ENCODE data around the gene TAOK1.
"Not testable (repeated sequence)": the region's sequence is repeated elsewhere in the genome, so short reads cannot be mapped to it uniquely, and the experiment has no call there.

TAOK1 gene

DNA sequence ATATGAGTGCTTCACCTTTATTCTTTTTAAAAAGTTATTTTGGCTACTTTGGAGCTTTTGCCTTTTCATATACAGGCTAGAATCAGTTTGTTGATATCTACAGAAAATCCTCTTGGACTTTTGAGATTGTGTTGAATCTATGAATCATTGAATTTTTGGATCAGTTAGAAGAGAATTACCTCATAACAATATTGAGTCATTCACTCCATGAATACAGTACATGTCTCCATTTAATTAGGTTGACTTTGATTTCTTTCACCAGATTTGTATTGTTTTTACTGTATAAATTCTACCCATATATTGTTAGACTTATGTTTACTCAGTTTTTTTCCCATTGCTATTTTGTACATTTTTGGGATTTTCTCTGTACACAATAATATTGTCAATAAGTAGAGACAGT is 54.4 kb downstream of the TAOK1 start:
- DNase-seq (ENCODE audit: low read depth, low spot score): no peak

DNA sequence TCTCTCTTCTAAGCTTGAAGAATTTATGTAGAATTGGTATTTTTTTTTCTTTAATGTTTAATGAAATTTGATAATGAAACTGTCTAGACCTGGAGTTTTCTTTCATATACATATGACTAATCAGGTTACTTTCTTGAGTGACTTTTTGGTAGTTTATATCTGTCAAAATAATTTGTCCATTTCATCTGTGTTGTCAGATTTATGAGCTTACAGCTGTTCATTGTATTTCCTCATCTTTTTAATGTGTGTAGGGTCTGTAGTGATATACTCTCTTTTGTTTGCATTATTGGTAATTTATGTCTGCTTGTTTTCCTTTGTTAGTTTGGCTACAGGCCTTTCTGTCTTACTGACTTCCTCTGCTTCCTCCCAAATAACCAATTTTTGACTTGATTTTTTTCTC is 55.7 kb downstream of the TAOK1 start:
- DNase-seq (ENCODE audit: low read depth, low spot score): no peak

DNA sequence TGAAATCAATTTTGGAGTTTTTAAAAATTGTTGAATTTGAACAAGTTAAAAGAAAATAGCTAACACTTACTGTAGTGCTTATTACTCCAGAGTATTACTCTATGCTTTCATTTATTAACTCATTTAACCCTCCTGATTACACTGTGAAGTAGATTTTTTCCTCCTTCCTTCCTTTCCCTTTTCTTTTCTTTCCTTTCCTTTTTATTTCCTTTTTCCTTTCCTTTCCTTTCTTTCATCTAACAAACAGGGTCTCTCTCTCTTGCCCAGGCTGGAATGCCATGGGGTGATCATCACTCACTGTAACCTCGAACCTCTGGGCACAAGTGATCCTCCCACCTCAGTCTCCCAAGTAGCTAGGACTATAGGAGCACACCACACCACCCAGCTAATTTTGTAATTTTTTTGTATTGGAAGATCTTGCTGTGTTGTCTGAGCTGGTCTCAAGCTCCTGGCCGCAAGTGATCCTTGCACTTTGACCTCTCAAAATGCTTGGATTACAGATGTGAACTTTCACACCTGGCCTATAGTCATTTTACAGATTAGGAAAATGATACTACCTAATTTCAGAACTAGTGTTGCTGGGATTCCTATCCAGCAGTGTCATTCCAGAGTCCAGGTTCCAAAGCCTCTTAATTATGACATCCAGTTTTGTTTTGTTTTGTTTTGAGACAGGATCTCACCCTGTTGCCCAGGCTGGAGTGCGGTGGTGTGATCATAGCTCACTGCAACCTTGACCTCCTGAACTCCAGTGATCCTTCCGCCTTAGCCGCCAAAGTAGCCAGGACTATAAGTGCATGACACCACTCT is 59.9 kb downstream of the TAOK1 start:
- no peak for DNase-seq (ENCODE audit: low read depth, low spot score)

DNA sequence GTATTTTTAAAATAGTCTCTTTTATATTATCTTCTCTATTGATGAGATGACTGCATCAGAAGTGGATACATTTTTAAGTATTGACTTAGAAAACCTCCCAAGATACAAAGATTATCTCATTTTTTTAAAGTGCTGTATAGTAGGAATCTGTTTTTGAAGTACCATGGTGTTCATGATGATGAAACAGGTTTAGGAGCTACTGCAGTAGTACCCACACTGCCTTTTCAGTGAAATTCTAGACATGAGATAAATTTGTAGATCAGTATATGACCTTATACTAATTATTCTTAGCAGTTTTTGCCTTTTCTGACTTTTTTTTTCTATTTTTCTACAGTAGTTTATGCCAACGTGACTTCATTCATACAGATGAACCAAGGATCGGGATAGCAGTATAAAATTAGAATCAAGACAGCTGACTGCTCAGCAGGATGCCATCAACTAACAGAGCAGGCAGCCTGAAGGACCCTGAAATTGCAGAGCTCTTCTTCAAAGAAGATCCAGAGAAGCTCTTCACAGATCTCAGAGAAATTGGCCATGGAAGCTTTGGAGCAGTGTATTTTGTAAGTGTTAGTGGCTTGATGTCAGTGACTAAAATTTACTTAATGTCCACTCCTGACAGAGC is 61.1 kb downstream of the TAOK1 start:
- DNase-seq (ENCODE audit: low read depth, low spot score): no peak

DNA sequence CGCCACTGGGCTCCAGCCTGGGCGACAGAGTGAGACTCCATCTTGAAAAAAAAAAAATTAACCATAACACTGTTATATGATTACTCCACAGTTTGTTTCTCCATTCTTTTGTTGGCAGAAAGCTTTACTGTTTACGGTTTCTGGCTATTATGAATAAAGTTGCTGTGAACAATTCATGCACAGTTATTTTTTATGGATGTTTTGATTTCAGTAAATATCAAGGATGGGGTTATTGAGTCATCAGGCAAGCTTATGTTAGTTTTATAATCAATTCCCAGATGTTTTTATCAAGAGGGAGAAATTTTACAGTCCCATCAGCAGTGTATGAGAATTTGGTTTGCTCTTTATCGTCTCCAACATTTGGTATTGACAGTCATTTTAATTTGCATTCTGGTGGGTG is 67.9 kb downstream of the TAOK1 start:
- no peak for DNase-seq (ENCODE audit: low read depth, low spot score)

DNA sequence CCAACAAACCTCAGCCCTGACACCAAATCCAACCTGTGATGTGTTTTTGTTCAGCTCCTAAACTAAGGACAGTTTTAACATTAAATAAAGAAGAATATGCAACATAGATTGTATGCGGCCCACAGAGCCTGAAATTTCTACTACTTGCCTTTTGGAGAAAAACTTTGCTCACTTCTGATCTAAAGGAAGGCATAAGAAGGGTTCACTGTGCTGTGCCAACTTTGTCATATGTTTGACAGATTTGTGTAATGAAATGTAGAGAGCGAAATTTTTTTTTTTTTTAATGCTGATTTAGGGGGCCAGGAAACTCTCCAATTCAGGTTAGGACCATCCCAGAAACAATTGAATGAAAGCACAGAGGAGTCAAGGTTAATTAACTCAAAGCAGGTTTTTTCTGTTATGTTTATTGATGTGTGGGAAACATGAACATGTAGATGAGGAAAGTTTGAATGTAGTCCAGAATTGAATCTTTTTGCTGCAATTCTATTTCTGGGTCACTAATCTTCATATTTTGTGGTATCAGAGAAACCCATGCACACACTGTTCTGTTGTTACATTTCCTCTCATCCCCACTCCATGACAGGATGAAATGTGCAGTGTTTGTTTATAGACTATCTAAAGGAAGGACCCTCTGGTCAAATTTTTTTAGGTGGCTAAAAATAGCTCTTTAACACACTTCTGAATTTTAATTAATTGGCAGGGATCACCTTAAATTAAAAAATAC is 71.5 kb downstream of the TAOK1 start:
- no peak for DNase-seq (ENCODE audit: low read depth, low spot score)

DNA sequence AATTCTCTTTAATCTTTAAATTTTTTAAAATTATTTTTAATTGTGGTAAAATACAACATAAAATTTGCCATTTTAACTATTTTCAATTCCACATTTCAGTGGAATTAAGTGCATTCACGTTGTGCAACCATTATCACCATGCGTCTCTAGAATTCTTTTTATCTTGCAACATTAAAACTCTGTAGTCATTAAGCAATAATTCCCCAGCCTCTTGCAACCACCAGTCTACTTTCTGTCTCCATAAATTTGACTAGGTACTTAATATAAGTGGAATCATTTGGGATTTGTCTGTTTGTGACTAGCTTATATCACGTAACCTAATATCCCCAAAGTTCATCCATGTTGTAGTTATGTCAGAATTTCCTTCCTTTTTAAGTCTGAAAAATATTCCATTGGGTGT is 79.1 kb downstream of the TAOK1 start:
- DNase-seq (ENCODE audit: low read depth, low spot score): no peak

DNA sequence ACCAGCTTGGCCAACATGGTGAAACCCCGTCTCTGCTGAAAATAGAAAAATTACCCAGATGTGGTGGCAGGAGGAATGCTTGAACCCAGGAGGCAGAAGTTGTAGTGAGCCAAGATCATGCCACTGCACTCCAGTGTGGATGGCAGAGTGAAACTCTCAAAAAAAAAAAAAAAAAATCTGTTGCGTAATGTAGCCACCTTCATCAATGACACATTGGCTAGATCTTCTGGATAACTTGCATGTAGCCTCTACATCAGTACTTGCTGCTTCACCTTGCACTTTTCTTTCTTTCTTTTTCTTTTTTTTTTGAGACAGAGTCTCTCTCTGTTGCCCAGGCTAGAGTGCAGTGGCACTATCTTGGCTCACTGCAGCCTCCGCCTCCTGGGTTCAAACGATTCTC is 83.3 kb downstream of the TAOK1 start:
- not testable (repeated sequence) for DNase-seq (ENCODE audit: low read depth, low spot score)

DNA sequence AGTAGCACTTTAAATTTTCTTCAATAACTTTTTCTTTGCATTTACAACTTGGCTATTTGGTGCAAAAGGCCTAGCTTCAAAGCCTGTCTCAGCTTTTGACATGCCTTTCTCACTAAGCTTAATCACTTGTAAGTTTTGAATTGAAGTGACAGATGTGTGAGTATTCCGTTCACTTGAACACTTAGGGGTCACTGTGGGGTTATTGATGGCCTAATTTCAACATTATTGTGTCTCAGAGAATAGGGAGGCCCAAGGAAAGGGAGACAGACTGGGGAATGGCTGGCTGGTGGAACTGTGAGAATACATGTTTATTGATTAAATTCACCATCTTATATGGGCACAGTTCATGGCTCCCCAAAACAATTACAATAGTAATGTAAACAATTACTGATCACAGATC is 84.1 kb downstream of the TAOK1 start:
- DNase-seq (ENCODE audit: low read depth, low spot score): no peak

DNA sequence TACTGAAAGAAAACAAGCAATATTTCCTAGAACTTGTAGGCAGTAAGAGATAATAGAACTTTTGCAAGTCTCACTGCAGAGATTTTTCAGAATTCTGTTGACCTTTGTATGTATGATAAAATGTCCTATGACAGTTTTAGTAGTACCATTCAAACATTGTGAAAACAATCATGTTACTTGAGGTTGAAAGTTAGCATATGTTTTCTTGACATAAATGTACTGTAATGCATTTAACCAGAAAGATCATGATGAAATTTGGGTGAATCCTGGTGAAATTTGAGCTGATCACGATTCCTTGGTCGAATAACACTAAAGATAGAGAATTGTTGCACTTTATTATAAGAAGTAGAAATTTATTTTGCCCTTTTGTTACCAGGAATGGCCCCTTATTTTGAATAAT is 85.7 kb downstream of the TAOK1 start:
- no peak for DNase-seq (ENCODE audit: low read depth, low spot score)

DNA sequence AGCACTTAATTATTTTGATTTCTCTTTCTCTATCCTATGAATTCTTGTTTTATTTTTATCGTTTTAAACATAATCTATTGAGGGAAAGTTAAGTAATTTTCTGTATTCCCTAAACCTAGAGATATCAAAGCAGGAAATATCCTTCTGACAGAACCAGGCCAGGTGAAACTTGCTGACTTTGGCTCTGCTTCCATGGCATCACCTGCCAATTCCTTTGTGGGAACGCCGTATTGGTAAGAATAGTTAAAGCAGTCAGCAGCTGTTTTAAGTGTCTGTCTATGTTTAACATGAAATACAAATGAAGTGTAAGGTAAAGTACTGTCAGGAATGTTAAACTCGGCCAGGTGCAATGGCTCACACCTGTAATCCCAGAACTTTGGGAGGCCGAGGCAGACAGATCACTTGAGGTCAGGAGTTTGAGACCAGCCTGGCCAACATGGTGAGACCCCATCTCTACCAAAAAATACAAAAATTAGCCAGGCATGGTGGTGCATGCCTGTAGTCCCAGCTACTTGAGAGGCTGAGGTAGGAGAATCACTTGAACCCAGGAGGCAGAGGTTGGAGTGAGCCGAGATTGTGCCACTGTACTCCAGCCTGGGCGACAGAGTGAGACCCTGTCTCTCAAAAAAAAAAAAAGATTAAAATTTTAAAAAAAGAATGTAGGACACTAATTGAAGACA is 90.2 kb downstream of the TAOK1 start:
- not testable (repeated sequence) for DNase-seq (ENCODE audit: low read depth, low spot score)

DNA sequence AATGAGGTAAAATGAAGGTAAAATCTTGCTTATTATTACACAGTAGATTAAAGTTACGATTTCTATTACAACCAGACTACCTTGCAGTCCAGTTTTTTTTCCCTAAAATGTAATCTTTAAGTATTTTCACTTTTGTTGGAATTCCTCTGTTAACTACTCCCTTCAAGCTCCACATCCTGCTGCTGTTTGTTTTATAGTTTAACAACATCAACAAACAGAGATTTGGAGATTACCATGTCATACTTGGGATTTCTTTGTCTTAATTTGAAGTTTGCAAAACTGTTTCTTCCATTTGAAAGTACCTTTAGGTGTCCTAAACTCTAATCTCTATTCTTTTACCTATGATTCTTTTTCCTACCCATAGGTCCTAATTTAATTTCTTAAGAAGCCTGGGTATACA is 93.3 kb downstream of the TAOK1 start:
- no peak for DNase-seq (ENCODE audit: low read depth, low spot score)

DNA sequence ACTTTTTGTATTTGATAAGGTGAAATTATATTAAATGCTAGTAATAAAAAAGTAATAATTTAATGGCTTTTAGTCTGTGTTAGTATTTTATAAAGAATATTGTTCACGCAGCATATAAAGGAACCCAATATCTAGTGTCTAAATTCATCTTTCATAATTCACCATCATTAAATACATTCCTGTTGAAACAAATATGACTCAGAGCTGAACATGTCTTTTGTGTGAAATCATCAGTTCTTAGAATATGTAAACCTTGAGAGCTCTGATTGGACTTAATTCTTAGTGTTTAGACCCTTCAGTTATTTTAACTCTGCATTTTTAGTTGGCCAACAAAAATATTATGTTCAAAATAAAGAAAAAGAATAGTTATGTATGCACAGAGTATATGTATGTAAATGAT is 104.8 kb downstream of the TAOK1 start:
- no peak for DNase-seq (ENCODE audit: low read depth, low spot score)

DNA sequence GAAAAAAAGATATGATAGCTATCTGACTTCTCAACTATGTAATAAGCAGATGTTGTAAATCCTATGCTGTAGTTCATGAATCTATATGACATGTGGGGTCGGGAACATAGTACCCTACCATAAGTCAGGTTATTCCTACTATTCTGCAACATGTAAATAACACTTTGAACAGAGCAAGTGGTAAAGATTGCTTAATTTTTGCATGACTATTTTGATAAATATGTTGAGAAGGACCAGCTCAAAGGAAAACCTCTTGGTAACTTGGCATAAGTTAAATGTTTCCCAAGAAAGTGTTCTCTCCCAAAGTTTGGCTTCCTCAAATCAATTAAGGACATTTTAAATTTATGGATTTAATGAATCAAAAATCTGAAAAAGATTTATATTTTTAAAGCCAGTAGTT is 114.5 kb downstream of the TAOK1 start:
- no peak for DNase-seq (ENCODE audit: low read depth, low spot score)

DNA sequence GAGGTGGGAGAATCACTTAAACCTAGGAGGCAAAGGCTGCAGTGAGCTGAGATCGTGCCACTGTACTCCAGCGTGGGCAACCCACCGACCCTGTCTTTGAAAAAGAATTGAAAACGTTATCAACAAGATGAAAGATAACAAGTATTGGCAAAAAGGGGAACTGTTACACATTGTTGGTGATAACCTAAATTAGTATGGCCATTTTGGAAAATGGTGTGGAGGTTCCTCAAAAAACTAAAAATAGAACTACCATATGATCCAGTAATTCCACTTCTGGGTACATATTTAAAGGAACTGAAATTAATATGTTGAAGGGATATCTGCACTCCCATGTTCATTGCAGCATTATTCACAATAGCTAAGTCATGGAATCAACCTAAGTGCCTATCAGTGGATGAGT is 115.7 kb downstream of the TAOK1 start:
- DNase-seq (ENCODE audit: low read depth, low spot score): no peak

DNA sequence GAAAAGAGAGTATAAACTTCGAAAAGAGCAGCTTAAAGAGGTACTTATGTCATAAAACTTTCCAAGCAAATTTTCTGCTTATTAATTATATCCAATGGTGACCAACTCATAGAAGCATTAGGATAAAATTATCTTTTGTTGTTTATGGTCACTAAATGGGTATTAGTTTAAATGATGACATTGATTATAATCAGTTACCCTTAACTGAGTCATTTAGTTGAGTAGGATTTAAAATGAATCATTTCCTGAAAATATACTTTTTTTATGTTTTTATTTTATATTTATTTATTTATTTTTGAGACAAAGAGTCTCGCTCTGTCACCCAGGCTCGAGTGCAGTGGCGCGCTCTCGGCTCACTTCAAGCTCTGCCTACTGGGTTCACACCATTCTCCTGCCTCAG is 120.8 kb downstream of the TAOK1 start:
- DNase-seq (ENCODE audit: low read depth, low spot score): no peak

DNA sequence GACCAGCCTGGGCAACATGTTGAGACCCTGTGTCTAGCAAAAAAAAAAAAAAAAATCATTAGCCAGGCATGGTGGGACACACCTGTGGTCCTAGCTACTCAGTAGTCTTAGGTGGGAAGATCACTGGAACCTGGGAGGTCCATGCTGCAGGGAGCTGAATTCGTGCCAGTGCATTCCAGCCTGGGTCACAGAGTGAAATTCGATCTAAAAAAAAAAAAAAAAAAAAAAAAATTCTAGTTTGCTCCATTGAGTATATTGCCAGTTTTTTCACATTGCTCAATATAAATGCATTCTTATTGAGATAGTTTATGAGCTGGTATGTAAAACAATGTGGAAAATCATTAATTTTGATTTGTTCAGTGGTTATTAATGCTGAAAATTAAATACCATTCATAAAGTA is 124.6 kb downstream of the TAOK1 start:
- DNase-seq (ENCODE audit: low read depth, low spot score): no peak

DNA sequence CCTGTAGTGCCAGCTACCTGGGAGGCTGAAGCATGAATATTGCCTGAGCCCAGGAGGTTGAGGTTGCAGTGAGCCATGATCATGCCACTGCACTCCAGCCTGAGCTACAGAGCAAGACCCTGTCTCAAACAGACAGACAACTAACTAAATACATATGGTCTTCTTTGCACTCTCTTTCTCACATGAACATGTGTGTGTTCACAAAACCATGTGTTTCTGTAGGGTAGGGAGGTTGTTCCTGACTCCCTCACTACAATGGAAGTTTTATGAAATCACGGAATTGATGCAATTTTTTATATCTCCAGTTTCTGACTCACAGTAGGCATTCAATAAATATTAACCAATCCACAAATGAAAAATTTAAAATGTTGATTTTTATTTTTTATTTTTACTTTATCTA is 128.2 kb downstream of the TAOK1 start:
- DNase-seq (ENCODE audit: low read depth, low spot score): no peak

DNA sequence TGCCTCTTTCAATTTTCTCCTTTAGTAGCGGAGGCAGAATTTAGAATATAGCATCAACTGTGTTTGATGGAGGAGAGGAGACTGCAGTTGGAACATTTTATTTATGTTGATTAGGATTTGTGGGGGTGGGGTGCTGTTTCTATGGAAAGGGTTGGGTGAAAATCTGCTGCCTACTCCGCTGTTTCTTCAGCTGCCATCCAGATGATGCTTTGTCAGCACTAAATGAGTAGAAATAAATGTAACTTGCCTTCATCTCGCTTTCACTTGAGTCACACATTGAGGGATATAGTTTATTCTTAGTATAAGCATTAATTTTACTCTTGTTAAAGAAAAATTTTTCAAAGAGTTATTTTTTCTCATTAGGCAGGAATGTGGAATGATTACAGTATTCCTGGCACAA is 134.5 kb downstream of the TAOK1 start:
- DNase-seq (ENCODE audit: low read depth, low spot score): no peak

DNA sequence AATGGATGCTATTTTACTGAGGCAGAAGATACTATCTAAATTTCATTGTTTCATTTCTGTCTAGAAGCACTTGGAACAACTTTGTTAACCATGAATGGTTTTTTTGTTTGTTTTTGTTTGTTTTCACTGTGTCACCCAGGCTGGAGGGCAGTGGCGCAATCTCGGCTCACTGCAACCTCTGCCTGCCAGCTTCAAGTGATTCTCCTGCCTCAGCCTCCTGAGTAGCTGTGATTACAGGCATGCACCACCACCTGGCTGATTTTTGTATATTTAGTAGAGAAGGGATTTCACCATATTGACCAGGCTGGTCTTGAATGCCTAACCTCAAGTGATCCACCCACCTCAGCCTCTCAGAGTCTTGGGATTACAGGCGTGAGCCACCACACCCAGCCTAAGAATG is 136.2 kb downstream of the TAOK1 start:
- DNase-seq (ENCODE audit: low read depth, low spot score): no peak

DNA sequence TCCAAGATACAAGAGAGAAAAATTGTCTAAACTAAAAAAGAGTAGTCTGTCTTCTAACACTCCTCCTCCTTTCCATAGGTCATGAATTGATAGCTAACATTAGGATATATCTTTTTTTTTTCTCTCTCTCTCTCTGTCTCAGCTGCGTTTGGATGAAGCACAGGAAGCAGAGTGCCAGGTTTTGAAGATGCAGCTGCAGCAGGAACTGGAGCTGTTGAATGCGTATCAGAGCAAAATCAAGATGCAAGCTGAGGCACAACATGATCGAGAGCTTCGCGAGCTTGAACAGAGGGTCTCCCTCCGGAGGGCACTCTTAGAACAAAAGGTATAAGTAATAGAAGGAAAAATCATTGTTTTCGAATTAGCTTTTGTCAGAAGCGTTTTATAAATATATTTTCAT is 143.8 kb downstream of the TAOK1 start:
- no peak for DNase-seq (ENCODE audit: low read depth, low spot score)

DNA sequence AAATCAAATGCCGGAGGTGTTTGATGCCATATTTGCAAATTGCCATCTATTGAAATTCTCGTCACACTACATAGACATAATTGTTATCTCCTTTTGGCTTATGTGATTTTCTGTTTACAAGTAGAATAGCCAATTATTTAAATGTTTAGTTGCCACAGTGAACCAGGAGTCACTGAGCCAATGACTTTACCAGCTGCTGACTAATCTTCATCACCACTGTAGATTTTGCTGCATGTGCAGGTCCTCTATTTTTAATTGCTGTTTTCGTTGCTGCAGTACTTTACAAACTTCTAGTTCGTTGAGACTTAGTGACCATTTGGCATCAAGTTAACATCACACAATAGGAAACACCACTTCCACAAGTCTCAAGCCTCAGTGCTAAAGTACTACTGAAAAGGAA is 153.9 kb downstream of the TAOK1 start:
- DNase-seq (ENCODE audit: low read depth, low spot score): no peak
